Activated T-helper 9 cell treated with anti-CD3 and anti-CD28 coated beads, Interleukin-2, amount 50 U/mL, for 16 hours (primary cell): Measurements from ENCODE around the gene SPAAR.

Source experiments
- DNase-seq: peaks from one replicate; pipeline ENCODE4 v3.0.0-alpha.2; 2020; ENCODE audit warnings: low read depth

Gene SPAAR

DNA sequence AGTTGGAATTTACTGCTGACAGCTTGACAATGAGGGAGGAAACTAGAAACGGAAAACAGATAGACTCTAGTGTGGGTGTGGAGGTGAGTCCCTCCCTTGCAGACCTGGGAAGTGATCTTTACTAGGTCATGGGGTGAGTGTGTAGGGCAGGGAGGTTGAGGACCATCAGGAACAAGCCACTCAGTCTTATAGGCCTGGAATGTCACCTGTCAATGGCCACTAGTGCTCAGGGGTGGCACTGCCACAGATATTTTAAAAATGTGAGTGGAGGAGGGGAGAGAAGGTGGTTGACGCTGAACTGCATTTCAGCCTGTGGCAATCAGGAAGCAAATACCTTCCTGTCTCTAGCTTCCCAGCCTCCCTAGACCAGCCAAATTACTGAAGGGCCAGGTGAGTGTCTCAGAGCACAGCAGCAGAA, 39.6 kb downstream of the SPAAR start:
- DNase-seq = no peak

DNA sequence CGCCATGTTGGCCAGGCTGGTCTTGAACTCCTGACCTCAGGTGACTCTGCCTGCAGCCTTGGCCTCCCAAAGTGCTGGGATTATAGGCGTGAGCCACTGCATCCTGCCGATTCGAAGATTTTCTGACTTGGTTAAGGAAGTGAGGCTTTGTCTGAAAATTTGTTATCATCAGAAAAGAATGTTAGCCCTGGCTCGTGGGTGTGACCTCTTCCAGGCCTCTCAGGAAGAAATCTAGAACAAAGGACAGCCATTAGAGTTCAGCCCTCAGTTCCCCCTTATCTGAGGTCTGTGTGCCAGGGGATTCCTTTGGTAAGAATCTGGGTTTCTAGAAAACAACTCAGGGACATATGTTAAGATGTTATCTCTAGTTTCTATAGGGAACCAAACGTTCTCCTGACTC, 42.4 kb downstream of the SPAAR start:
- no peak for DNase-seq

DNA sequence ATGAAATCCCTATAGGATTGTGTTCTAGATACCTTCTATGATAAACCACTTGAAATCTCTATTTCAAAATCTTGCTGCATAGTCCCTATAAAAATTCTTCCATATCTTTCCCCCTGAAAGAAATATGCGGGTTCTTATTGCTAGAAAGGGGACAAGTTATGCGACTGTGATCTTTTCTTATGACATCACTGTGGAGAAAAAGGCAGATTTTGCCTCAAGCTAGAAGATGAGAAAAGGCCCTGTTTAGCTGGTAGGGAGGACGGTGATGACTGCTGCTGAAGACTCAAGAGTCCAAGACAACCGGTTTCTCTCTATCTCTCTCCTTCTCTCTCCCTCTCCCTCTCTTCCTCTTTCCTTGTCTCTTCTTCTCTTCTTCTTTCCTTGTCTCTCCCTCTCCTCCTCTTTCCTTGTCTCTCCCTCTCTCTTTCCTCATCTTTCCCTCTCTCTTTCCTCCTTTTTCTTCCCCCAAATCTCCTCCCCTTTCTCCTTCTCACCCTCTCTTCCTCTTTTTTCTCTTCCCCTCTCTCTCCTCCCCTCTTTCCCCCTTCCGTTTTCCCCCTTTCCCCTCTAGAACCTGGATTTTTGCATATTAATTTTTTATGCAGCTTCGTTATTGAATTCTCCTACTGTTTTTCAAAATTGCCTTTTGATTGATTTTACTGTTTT, 43.4 kb downstream of the SPAAR start:
- DNase-seq = no peak

DNA sequence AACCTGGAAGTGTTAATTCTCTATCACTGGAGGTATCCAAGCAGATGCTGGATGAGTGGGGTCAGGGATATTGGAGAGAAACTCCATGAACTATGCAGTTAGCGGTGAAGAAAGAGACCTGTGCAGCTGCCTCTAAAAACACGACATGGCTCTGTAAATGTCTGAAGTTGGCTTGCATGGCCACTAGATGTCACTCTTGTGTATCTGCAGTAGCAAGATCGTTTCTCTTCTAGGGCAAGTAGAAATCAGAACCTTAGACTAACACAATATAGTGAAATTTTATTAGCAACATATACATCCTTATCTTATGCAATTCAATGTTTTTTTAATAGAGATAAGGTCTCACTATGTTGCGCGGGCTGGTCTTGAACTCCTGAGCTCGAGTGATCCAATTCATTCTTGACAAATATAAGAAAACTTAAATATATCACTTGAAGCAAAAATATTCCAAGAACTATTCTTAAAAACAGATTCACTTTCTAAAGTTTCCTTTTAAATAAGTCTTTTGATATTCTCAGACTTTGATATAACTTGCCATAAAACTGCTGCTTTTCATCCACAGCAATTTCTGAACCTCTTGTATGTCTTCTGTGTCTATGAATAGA, 45.8 kb downstream of the SPAAR start:
- no peak for DNase-seq

DNA sequence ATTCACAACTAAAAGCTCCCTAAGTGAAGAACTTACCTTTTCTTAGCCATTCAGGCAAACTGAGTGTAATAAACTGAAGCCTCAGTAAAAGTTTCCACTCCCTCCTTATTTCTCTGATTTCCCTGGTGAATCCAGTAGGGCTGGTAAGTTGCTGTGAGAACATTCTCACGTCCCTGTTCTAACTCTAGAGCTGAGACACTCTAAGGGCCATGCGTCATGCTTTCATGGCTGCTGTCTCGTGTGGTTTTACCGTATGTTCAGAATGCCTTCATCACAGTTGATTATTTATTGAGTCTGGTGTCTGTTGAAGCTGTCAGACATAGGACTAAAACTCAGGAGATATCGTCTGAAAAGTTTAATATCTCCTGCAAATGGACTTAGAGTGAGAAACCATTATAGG, 47.4 kb downstream of the SPAAR start:
- DNase-seq = no peak

DNA sequence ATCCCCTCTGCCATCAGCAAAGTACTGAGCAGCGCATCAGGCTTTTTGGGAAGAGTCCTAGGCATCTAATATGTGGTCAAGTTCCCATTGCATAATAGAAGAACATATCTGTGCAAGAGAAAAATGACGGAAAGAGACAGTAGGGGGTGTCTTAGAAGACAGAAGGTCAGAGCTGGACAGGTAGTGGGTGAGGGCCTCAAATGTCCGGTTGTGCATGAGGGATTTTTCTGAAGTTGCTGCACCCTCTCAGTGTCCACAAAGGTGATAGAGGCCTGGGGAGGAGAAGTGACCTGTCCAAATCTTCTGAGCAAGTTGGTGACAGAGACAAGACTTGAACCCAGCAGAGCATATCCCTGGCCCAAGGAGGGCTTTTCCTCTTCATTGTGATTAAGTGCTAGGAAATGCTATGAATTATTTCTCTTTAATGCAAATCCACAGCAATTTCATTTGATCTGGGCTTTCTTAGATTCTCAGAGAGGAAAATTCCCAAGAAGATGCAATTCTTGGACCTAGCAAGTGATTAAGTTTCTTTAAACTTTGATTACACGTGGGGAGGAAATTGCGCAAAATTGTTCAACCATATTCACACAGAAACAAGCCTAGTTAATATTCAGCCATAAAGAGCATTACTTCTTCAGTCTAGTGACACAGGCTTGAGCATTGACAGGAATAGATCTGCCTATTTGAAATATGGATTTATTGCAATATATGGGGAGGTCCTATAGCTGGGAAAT, 49.0 kb downstream of the SPAAR start, which contains the start of gene OR2S2:
TSS of gene OR2S2 (minus strand) at position 51 of the 734 bp plus-strand sequence. CDS start 56 bp downstream, outside the sequence.
- DNase-seq = no peak

DNA sequence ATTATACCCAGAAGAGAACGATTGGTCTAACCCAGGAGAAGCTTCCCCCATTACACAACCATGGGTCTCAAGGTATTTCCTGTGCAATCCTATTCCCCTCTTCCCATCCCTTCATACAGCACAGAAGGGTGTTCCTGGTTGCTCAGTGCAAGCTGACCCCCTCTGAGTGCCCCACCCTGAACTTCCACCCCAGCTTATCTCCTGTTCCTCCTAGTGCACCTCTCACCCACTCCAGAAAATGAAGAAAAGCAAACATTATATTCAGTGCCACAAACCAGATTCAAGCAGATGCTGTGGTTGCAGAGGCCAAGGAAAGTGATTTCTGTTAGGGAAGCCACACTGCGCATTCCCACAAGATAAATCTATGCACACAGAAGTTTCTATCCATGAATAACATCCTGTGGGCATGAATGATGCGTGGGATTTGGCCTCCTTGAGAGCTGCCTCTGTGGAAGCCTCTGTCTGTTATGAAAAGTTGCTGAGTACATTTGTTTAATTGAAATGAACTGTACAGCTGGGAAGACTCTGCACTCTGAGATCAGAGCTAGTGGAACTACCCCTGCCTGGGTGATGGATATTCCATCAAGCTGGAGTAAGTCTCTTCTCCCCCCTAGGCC, 50.9 kb downstream of the SPAAR start:
- DNase-seq = no peak
